Activated CD4-positive, alpha-beta T cell treated with anti-CD3 and anti-CD28 coated beads, Interleukin-10, Interleukin-2, amounts not matched to agents 100 ng/mL and 50 ng/mL, durations not matched to agents 16 hours and 8 hours (primary cell): ENCODE measurements around the gene SLC25A21.
"Not testable (repeated sequence)": the region's sequence is repeated elsewhere in the genome, so short reads cannot be mapped to it uniquely, and the experiment has no call there.

Source experiments
- DNase-seq: peaks from one replicate; pipeline ENCODE4 v3.0.0-alpha.2; 2020

Gene SLC25A21

DNA sequence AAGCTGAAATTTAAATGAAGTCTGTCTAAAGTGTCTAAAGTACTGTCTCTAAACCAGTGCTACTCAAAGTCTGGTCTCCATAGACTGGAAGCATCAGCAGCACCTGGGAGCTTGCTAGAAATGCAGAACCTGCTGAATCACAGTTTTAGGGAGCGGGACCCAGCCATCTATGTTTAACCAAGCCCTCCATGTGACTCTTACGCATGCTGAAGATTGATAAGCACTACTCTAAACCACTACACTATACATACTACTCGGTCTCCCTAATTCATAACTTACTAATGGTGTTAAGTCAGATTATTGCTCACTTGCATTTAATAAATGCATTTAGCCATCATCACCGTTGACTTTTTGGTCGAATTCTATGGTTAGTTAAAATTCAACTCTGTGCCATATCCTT, 88.8 kb downstream of the SLC25A21 start:
- DNase-seq: no peak

GRCh38 chr14:37082449-37082848, 90.0 kb downstream of the SLC25A21 start:
- no peak for DNase-seq

- no peak for DNase-seq
Measured at GRCh38 chr14:37081856-37082255, 90.5 kb downstream of the SLC25A21 start.

DNA sequence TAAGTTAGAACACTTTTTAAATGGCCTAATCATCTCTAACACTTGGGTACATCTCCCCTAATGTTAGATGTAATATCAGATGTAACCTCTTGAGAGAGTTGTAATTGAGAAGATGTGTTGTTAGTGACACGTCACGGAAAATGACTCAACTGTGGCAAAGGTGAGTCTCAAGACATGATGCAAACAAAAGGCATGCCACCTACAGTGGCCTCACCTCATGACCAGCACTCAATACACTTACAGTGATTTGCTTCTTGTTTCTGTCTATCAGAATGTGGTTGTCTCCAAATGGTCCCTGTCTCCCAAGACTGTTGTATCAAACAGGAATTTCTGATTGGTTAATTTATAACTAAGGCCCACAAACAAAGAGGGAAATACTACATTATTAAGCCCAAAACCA, 91.2 kb downstream of the SLC25A21 start:
- no peak for DNase-seq

DNA sequence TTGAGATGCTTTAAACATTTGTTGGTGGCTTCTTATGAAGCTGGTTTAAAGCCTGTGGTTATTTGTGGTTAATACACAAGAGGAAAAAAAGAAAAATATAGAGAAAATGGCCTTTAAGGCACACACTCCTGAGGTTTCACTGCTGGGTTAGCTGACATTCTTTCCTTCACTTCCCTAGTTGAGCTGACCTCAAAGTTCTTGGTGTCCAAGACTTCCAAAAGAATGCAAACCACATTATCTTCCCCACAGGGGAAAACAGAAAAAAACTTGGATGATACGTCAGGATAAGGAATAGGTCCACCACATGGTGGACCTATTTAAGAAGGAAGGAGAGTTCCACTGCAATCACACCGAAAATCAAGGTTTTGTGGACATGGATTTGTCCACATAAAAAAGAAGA, 94.3 kb downstream of the SLC25A21 start:
- no peak for DNase-seq

DNA sequence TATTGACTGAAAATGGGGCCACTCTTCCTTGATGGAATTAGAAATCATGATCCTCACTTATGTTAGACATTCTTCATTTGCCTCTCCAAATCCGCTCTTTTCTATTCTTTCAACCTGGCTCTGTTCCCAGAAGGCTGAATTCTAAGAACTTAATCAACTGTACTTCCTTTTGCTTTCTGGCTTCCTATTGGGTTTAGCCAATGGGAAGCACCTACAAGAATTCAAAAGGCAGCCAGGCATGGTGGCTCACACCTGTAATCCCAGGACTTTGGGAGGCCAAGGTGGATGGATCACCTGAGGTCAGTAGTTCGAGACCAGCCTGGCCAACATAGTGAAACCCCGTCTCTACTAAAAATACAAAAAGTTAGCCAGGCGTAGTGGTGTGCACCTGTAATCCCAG, 98.1 kb downstream of the SLC25A21 start:
- not testable (repeated sequence) for DNase-seq

DNA sequence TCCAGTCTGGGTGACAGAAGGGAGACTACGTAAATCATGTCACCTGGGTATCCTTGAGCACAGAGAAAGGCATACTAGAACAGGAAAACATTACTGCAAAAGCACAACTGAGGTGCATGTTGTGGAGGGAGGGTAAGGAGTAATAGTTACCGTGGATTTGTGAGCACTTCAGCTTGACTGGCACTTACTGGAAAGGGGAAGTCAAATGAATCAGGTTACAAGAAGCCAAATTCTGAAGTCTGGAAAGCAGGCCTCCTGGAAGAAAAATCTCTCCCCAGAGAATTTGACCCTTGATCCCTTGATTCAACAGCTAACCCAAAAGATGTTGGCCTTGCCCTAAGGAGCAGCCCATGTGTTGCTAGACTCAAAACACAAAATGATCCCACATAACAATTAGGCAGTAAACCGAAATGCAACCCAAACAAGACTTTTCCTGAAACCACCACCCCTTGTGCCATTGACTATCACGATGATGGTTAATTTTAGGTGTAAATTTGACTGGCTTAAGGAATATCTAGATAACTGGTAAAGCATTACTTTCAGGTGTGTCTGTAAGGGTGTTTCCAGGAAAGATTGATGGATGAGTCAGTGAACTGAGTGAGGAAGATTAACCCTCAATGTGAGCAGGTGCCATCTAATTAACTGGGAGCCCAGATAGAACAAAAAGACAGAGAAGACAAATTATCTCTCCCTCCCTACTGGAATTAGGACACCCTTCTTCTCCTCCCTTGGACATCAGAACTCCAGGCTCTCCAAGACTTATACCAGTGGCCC, 108.8 kb downstream of the SLC25A21 start:
- DNase-seq: no peak

DNA sequence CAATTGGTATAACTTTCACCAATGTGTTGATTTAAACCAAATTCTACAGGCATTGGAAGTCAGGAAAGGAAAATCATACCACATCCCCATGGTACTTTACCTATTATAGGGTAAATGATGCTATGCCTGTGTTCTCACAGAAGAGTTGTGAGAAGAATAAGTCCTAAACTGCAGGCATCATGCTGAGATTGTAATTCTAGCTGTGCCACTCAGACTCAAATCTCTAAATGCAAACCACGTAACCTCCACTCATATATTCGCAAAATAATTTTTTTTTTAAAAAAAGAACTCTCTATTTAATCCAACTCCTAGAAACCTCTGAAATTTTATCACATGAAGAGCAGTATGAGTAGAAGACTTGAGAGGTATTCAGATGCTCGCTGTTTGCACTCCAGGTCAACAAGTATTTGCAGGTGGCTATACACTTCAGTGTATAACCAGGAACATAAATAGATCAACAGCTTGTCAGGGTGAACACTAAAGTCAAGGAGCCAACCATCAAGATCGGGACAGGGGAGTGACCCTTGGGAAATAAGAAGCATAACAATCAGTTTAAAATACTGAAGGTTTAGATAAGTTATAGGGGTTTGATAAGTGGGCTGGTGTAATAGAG, 110.1 kb downstream of the SLC25A21 start:
- no peak for DNase-seq

- DNase-seq: no peak
Measured at GRCh38 chr14:37061697-37062096, 110.7 kb downstream of the SLC25A21 start.

GRCh38 chr14:37060496-37061260, 111.7 kb downstream of the SLC25A21 start:
- DNase-seq: no peak

DNA sequence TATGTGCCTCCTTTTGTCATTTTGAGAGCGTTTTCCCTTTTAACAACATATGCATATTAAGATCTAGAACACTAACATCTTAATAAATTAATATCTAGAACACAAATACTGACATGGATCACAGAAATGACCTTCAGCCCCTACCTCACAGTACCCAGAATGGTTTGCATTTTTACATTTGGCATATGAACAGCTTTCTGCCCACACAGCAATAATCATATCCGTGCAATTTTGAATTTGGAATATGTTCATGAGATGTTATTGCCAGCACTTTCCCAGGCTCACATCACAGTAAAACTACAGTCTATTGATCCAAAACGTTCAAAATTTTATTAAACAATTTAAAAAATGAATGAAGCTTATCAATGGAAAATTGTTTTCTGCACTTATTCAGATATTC, 114.6 kb downstream of the SLC25A21 start:
- no peak for DNase-seq

- no peak for DNase-seq
Measured at GRCh38 chr14:37056473-37056872, 115.9 kb downstream of the SLC25A21 start.

- DNase-seq: no peak
Measured at GRCh38 chr14:37054869-37055268, 117.5 kb downstream of the SLC25A21 start.

GRCh38 chr14:37054144-37054543, 118.3 kb downstream of the SLC25A21 start:
- DNase-seq: no peak

GRCh38 chr14:37051680-37052079, 120.7 kb downstream of the SLC25A21 start:
- DNase-seq: no peak

- DNase-seq: no peak
Measured at GRCh38 chr14:37051153-37051552, 121.3 kb downstream of the SLC25A21 start.

GRCh38 chr14:37048666-37049071, 123.7 kb downstream of the SLC25A21 start:
- DNase-seq: no peak

DNA sequence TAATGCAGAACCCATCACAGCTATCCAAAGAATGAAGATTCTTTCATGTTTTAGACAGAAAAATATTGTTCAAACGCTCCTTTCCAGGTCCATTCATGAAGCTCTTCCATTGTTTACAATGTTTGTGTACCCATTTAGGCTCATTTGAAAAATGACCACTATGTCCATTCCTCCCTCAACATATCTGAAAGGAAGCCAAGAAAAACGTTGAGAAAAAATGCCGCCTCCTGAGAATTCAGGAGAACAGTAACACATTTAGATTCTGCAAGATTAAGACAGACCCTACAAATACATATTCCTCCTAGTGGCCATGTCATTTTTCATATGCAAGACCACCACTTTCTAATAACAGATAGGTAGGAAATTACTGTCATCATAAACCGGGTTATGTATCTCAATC, 124.4 kb downstream of the SLC25A21 start:
- no peak for DNase-seq

DNA sequence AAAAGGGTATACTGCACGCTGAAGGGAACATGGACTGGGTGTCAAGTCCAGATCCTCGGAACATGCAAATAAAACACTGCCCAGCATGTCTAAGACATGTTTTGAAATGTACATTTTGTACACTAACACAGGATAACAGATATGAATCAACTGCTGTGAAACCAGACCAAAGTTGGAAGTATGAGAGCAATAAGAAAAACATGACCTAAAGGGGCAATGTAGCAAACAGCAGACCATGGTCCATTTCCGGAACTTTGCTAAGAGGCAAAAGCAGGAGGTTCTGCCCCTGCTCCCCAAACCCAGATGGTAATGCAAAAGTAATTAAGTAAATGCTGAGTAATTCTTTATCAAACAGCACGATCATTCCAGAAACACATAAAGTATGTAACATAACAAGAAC, 125.2 kb downstream of the SLC25A21 start:
- DNase-seq: peak; percentile 20

DNA sequence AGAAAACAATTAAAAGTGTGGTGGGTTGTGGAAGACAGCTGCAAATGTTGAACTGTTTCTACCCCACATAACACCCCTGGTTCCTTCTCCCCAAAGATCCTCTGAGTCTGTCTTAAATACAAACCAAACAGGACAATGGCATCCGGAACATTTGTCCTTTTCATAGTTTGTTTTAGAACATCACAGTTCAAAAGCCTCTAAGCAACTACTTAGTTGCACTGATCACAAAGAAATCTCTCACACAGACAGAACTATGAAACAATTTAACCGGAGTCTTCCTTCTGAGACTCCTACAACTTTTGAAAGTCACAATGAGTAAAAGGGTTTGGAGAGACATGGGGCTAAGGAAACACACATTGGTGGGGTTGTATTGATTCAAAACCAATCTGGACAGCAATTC, 125.6 kb downstream of the SLC25A21 start:
- no peak for DNase-seq

- DNase-seq: no peak
Measured at GRCh38 chr14:37045340-37046061, 126.9 kb downstream of the SLC25A21 start.

DNA sequence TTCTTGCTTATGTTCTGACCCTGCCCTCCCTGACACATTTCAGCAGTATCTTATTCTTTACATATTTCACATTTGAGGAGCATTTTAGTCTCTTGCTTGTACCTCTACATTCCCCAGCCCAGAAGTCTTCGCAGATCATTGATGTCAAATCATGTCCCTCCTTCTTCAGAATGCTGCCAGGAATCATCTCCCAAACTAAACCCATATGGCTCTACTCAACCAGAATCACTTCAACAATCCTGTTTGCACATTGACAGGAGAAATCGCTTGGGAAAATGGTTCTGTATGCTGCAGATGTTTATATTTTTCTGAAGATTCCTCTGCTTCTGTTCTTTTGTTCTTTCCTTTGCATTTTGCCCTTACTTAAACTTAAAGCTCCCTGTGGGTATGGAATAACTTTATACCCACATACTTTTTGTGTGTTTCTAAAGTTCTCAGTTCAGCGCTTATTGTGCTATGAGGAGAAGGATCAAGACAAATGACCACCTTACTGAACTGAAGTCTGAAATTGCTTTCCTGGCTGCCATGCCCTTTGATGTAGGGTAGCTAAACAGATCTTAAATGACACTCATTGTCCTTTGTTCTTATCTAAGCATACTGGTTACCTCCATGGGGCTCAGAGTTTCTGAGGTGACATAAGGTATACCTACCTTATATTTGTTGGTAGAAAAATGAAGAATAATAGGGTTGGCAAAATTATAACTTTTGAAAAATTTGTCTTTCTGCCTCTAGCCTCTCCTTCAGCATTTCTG, 134.6 kb downstream of the SLC25A21 start:
- DNase-seq: no peak
